SK-N-SH (cell line): Measurements from ENCODE around the gene ERCC2. TPM values are rescaled to one million over a fixed set of nuclear protein-coding genes. Genes with fewer than 3 reads are reported as not detected.

Source experiments
- CTCF ChIA-PET: fragments of 300-600, 350-600 bp; formaldehyde crosslinking; extraction: SDS; loops from one replicate; lab custom pipeline; 2021; lab: Yijun Ruan, JAX
- POLR2A ChIA-PET: fragments of 350-600 bp; sonication (Branson Sonifier 250); formaldehyde crosslinking; extraction: SDS; loops from one replicate; lab custom pipeline; 2020; ENCODE audit warnings: antibody characterized with exemption, inconsistent platforms; lab: Yijun Ruan, JAX
- DNase-seq: peaks from one replicate; pipeline ENCODE4 v3.0.0; 2012
- H2AFZ ChIP-seq: fragments of 200-600 bp; sonication (generic); 2 replicates; pipeline ENCODE4 v1.8.1; 2016; ENCODE audit warnings: antibody characterized with exemption, mild to moderate bottlenecking, low read depth
- H3F3A ChIP-seq: fragments of 200-600 bp; sonication (generic); replicated peaks from 2 replicates; pipeline ENCODE3; 2016; ENCODE audit warnings: antibody characterized with exemption, mild to moderate bottlenecking; ENCODE audit not compliant: insufficient read depth
- H3K27ac ChIP-seq, 2 experiments: fragments of 200-500 bp in 1 of 2; fragments of 200-600 bp in 1 of 2; sonication (Bioruptor generic) in 1 of 2; sonication (generic), shearing (Covaris generic) in 1 of 2; 2 replicates each; pipeline versions ENCODE4 v1.5.1 to v1.6.1; 2014 to 2016; ENCODE audit warnings: low read depth in 2 of 2, inconsistent platforms in 1 of 2, low read length in 1 of 2, mild to moderate bottlenecking in 1 of 2, mixed read lengths in 1 of 2
- H3K27me3 ChIP-seq: fragments of 200-600 bp; sonication (generic), shearing (Covaris generic); 2 replicates; pipeline ENCODE4 v1.6.1; 2016; ENCODE audit warnings: mixed run types; ENCODE audit not compliant: insufficient read depth
- H3K36me3 ChIP-seq, 2 experiments: fragments of 200-500 bp in 1 of 2; fragments of 200-600 bp in 1 of 2; sonication (Bioruptor generic) in 1 of 2; sonication (generic) in 1 of 2; replicated peaks in 1 of 2; 2 replicates each; pipeline versions ENCODE3 to v1.5.1; 2014 to 2016; ENCODE audit warnings: low read length in 1 of 2, mild to moderate bottlenecking in 1 of 2; ENCODE audit not compliant: insufficient read depth in 2 of 2, control insufficient read depth in 1 of 2
- H3K4me1 ChIP-seq, 2 experiments: fragments of 200-500 bp in 1 of 2; fragments of 200-600 bp in 1 of 2; sonication (Bioruptor generic) in 1 of 2; sonication (generic), shearing (Covaris generic) in 1 of 2; 2 replicates each; pipeline versions ENCODE4 v1.5.1 to v1.6.1; 2014 to 2016; ENCODE audit warnings: low read depth in 1 of 2, low read length in 1 of 2, mixed run types in 1 of 2; ENCODE audit not compliant: insufficient read depth in 2 of 2, control insufficient read depth in 1 of 2
- H3K4me2 ChIP-seq: fragments of 200-600 bp; sonication (generic), shearing (Covaris generic); 2 replicates; pipeline ENCODE4 v1.6.1; 2017; ENCODE audit warnings: mixed run types
- H3K4me3 ChIP-seq, 2 experiments: fragments of 200-500 bp in 1 of 2; fragments of 200-600 bp in 1 of 2; sonication (Bioruptor generic) in 1 of 2; sonication (generic), shearing (Covaris generic) in 1 of 2; 2 replicates each; pipeline versions ENCODE4 v1.5.1 to v1.8.1; 2014 to 2016; ENCODE audit warnings: low read depth in 2 of 2, inconsistent platforms in 1 of 2, low read length in 1 of 2, mild to moderate bottlenecking in 1 of 2, mixed read lengths in 1 of 2, moderate library complexity in 1 of 2
- H3K79me2 ChIP-seq: fragments of 200-600 bp; sonication (generic); 2 replicates; pipeline ENCODE4 v1.8.1; 2017; ENCODE audit warnings: mild to moderate bottlenecking; ENCODE audit not compliant: insufficient read depth
- H3K9ac ChIP-seq: fragments of 200-600 bp; sonication (generic); 2 replicates; pipeline ENCODE4 v1.6.1; 2017; ENCODE audit warnings: mixed run types
- H3K9me2 ChIP-seq: fragments of 200-600 bp; sonication (generic); 2 replicates; pipeline ENCODE4 v1.6.1; 2017; ENCODE audit warnings: mixed run types
- H3K9me3 ChIP-seq: fragments of 200-600 bp; sonication (generic); 2 replicates; pipeline ENCODE4 v1.6.1; 2017; ENCODE audit warnings: mixed run types, mild to moderate bottlenecking, moderate library complexity
- H4K20me1 ChIP-seq: fragments of 200-600 bp; sonication (generic); 2 replicates; pipeline ENCODE4 v1.6.1; 2017; ENCODE audit warnings: mild to moderate bottlenecking, mixed run types; ENCODE audit not compliant: insufficient read depth
- CHD2 ChIP-seq: fragments of 150-350 bp; IDR thresholded peaks from 2 replicates; pipeline ENCODE4 v1.6.1; 2018; ENCODE audit warnings: low read length; ENCODE audit not compliant: partially characterized antibody
- EP300 ChIP-seq, 2 experiments: IDR thresholded peaks; 2 replicates each; pipeline versions ENCODE4 v1.4.0 to v1.6.1; 2012; ENCODE audit warnings: borderline replicate concordance in 1 of 2, low read depth in 1 of 2, low read length in 1 of 2
- FOXM1 ChIP-seq: IDR thresholded peaks from 2 replicates; pipeline ENCODE4 v1.4.0; 2012; ENCODE audit warnings: low read depth, mild to moderate bottlenecking
- GABPA ChIP-seq: IDR thresholded peaks from 2 replicates; pipeline ENCODE4 v1.4.0; 2012; ENCODE audit warnings: low read depth, mild to moderate bottlenecking
- JUND ChIP-seq: IDR thresholded peaks from 2 replicates; pipeline ENCODE4 v1.4.0; 2012
- MXI1 ChIP-seq: IDR thresholded peaks from 2 replicates; pipeline ENCODE4 v1.6.1; 2012; ENCODE audit warnings: mild to moderate bottlenecking, low read depth, low read length, improper control_type of control experiment
- RFX5 ChIP-seq: IDR thresholded peaks from 2 replicates; pipeline ENCODE4 v1.6.1; 2012; ENCODE audit warnings: mild to moderate bottlenecking, improper control_type of control experiment, low read length
- SIN3A ChIP-seq: IDR thresholded peaks from 2 replicates; pipeline ENCODE4 v1.6.1; 2012; ENCODE audit warnings: low read depth, mild to moderate bottlenecking, low read length, moderate library complexity, borderline replicate concordance
- SMC3 ChIP-seq: IDR thresholded peaks from 2 replicates; pipeline ENCODE4 v1.6.1; 2012; ENCODE audit warnings: low read depth, low read length, improper control_type of control experiment
- TAF1 ChIP-seq: IDR thresholded peaks from 2 replicates; pipeline ENCODE4 v1.6.1; 2012; ENCODE audit warnings: low read depth, mild to moderate bottlenecking, low read length, moderate library complexity, borderline replicate concordance
- TEAD4 ChIP-seq: IDR thresholded peaks from 2 replicates; pipeline ENCODE4 v1.4.0; 2012; ENCODE audit warnings: mild to moderate bottlenecking, borderline replicate concordance; ENCODE audit not compliant: insufficient read depth
- WGBS: methylation state at CpG from one replicate; pipeline ENCODE4 v1.1.6; 2017; ENCODE audit warnings: low lambda C conversion rate; 5-methylcytosine and 5-hydroxymethylcytosine counted together
- polyA plus RNA-seq, 3 experiments: library from polyadenylated mRNA; depleted of rRNA; stranded (reverse); fragments of >200 nt; gene quantifications; 2 replicates each; pipeline ENCODE4 v1.2.3, GENCODE V29; 2012
- TF ChIP-seq, protein P1 (sequence below): IDR thresholded peaks from 2 replicates; pipeline ENCODE4 v1.4.0; 2012; ENCODE audit warnings: low read depth
- TF ChIP-seq, protein P2 (sequence below): IDR thresholded peaks from 2 replicates; pipeline ENCODE4 v1.4.0; 2012; ENCODE audit warnings: low read depth, borderline replicate concordance

Gene ERCC2
- polyA plus RNA-seq, 1 of the 3 experiments (the other 2 are of a cell fraction) = 72.8 TPM

DNA sequence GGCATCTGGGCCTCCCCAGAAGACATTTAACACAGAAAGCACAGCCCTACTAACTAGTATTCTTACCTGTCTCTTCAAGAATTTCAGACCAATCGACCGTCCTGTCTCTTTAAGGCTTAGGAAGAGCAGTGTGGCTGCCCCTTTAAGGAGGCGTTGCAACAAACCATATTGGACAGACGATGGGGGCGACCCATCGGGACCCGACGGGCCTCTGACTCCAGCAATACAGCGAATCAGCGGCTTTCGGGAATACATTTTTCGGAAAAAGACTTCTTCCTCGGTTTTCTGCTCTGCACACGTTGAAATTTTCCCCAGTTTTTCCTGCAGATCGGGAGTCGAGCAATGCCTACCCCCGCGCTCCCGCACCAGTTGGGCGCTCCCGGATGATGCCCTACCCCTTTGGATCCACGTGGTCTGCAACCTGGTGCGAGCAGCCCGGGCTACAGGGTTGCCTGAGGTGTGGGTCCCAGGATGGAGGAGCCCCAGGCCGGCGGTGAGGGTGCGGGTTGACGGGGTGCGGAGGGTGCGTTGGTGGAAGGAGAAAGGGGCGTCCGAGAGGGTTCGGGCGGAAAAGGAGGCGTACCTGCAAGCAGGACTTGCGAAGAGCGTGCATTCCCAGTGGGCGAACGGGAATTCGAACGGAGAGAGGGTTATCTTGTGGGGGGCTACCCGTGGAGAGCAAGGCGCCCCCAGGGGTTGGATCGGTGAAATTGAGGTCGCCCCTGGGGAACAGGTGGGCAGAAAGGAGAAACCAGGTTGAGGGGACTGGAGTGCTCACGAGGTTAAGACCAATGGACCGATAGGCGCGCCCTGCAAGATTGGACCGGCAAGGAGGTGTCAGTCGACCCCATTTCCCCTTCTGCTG lies 36.1 kb upstream of the ERCC2 start, which contains the start of gene POLR1G:
Gene POLR1G (plus strand): TSS at position 419 of the 865 bp plus-strand sequence. CDS start 53 bp downstream, at position 472.
- Histone ChIP-seq H3K27ac (peak within 1 kb of the TSS; percentile 96 to 98), H3K9me2 (no peaks in the 10 kb centered on the region), H3K9me3 (no peaks in the 10 kb centered on the region), H3K4me2 (peak within 1 kb of the TSS; percentile 88), H3F3A (peaks cover 15% of the 10 kb centered on the region), H3K4me3 (peak within 1 kb of the TSS; percentile 87 to 97), H3K36me3 (peaks cover 2 to 13% of the 10 kb centered on the region in 2 experiments), H4K20me1 (no peaks in the 10 kb centered on the region), H3K4me1 (peaks cover 16 to 26% of the 10 kb centered on the region in 2 experiments; a peak in 3 of 4 replicates), H2AFZ (peak within 1 kb of the TSS; percentile 82), H3K9ac (peak within 1 kb of the TSS; percentile 97), H3K27me3 (no peaks in the 10 kb centered on the region), H3K79me2 (peaks cover 57% of the 10 kb centered on the region)
- WGBS = 2% methylated on average over 45 of the region's 51 CpGs
- peak; percentile 90 for DNase-seq
- ChIA-PET POLR2A (interaction anchor here (1.2 to 1.5 kb wide), 2 partner anchors 10 to 11 kb away, joined by 3 to 4 read pairs; no protein-coding TSS in a partner anchor), CTCF (interaction anchor here (0.7 to 2.7 kb wide), 4 partner anchors 10 to 79 kb away, joined by 3 to 14 read pairs (median 5); no protein-coding TSS in a partner anchor)
- TF ChIP-seq RFX5 = no peak
- TF ChIP-seq EP300 (IDR thresholded peaks at IDR 0.05; ENCODE audit: borderline replicate concordance in 1 of 2, low read depth in 1 of 2, low read length in 1 of 2) = peak in 1 of 2 experiments; percentile 50; a peak in 1 of 4 replicates
- TF ChIP-seq MXI1 = peak; percentile 100
- 0 out of 2 replicates have a peak, but pooled peaks have one; percentile 25 for TF ChIP-seq GABPA
- TF ChIP-seq SIN3A = peak; percentile 86; the same call in 1 of the 2 replicates
- TF ChIP-seq, protein P1, sequence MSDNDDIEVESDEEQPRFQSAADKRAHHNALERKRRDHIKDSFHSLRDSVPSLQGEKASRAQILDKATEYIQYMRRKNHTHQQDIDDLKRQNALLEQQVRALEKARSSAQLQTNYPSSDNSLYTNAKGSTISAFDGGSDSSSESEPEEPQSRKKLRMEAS = peak; percentile 98
- no peak for TF ChIP-seq TEAD4
- TF ChIP-seq TAF1 = peak; percentile 72
- peak; percentile 50 for TF ChIP-seq JUND
- TF ChIP-seq CHD2 = peak; percentile 42
- TF ChIP-seq SMC3 = no peak
- TF ChIP-seq, protein P2, sequence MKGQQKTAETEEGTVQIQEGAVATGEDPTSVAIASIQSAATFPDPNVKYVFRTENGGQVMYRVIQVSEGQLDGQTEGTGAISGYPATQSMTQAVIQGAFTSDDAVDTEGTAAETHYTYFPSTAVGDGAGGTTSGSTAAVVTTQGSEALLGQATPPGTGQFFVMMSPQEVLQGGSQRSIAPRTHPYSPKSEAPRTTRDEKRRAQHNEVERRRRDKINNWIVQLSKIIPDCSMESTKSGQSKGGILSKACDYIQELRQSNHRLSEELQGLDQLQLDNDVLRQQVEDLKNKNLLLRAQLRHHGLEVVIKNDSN = peak; percentile 86
- TF ChIP-seq FOXM1 = no peak
